Endothelial cell of umbilical vein (primary cell): ENCODE measurements around the gene TDRD5. TPM values are rescaled to one million over a fixed set of nuclear protein-coding genes. Genes with fewer than 3 reads are reported as not detected.
A peak's percentile ranks its signal among the peaks of the same experiment; 100 is the strongest.

Experiments
- Bru-seq: library from RNA; stranded (reverse); fragments of 400-500 nt; gene quantifications from one replicate; lab custom pipeline; 2021; lab: Mats Ljungman, UMichigan
- BruChase-seq, 2 experiments: library from RNA; stranded (reverse); fragments of 400-500 nt; gene quantifications; one replicate each; lab custom pipeline; 2021; lab: Mats Ljungman, UMichigan
- BruUV-seq: library from RNA; stranded (reverse); fragments of 400-500 nt; replicated peaks from 2 replicates; lab custom pipeline; 2021; lab: Mats Ljungman, UMichigan
- CTCF ChIA-PET: fragments of 300-600, 350-600 bp; sonication (Branson Sonifier 250); formaldehyde crosslinking; loops from one replicate; lab custom pipeline; 2021; ENCODE audit warnings: antibody characterized with exemption, inconsistent platforms; lab: Charles Lee
- POLR2A ChIA-PET: fragments of 300-600, 350-600 bp; sonication (Branson Sonifier 250); formaldehyde crosslinking; loops from one replicate; lab custom pipeline; 2021; ENCODE audit warnings: antibody characterized with exemption, inconsistent platforms; lab: Charles Lee
- DNase-seq: peaks from one replicate; pipeline ENCODE4 v3.0.0-alpha.2; 2011; ENCODE audit warnings: low read depth, low spot score
- FAIRE-seq: peaks from 2 replicates; lab custom pipeline; 2011; peaks lifted over from hg19 to GRCh38; lab: Jason Lieb, UNC
- H2AFZ ChIP-seq: 2 replicates; pipeline ENCODE4 v1.6.0; 2012; ENCODE audit warnings: low read depth, low read length, control low read depth, inconsistent platforms
- H3K27ac ChIP-seq: 2 replicates; pipeline ENCODE4 v1.5.1; 2011; ENCODE audit warnings: low read depth, mild to moderate bottlenecking, control low read depth, low read length, moderate library complexity; ENCODE audit not compliant: insufficient read depth
- H3K27me3 ChIP-seq, 2 experiments: 2 replicates each; pipeline versions ENCODE4 v1.6.0 to v1.6.1; 2011; ENCODE audit warnings: low read length in 2 of 2, mixed read lengths in 1 of 2; ENCODE audit not compliant: control insufficient read depth in 2 of 2, insufficient read depth in 2 of 2
- H3K36me3 ChIP-seq, 2 experiments: 2 replicates in 1 of 2; 3 replicates in 1 of 2; pipeline ENCODE4 v1.5.1; 2011; ENCODE audit warnings: low read length in 2 of 2, mild to moderate bottlenecking in 1 of 2, moderate library complexity in 1 of 2; ENCODE audit not compliant: control insufficient read depth in 2 of 2, insufficient read depth in 2 of 2; ENCODE audit errors: extremely low read depth in 1 of 2
- H3K4me1 ChIP-seq: 3 replicates; pipeline ENCODE4 v1.5.1; 2011; ENCODE audit warnings: mild to moderate bottlenecking, low read length; ENCODE audit not compliant: control insufficient read depth, insufficient read depth; ENCODE audit errors: extremely low read depth
- H3K4me2 ChIP-seq: 2 replicates; pipeline ENCODE4 v1.6.1; 2011; ENCODE audit warnings: low read length, control low read depth, mixed read lengths; ENCODE audit not compliant: insufficient read depth
- H3K4me3 ChIP-seq, 3 experiments: fragments of 200-600 bp in 1 of 3; sonication (generic), shearing (Covaris generic) in 1 of 3; replicated peaks in 1 of 3; 2 replicates each; pipeline ENCODE4 v1.5.1; 2011 to 2016; ENCODE audit warnings: control low read depth in 3 of 3, low read length in 3 of 3, mild to moderate bottlenecking in 2 of 3, inconsistent platforms in 1 of 3, low read depth in 1 of 3, moderate library complexity in 1 of 3; ENCODE audit not compliant: insufficient read depth in 1 of 3
- H3K79me2 ChIP-seq: 2 replicates; pipeline ENCODE4 v1.6.0; 2012; ENCODE audit warnings: low read length, inconsistent platforms; ENCODE audit not compliant: control insufficient read depth, insufficient read depth
- H3K9ac ChIP-seq: replicated peaks from 2 replicates; pipeline ENCODE3; 2011; ENCODE audit warnings: low read length, control low read depth; ENCODE audit not compliant: insufficient read depth; ENCODE audit errors: extremely low read depth
- H3K9me1 ChIP-seq: replicated peaks from 3 replicates; pipeline ENCODE4 v1.6.0; 2011; ENCODE audit warnings: mild to moderate bottlenecking, low read length; ENCODE audit not compliant: control insufficient read depth, insufficient read depth; ENCODE audit errors: extremely low read depth
- H3K9me3 ChIP-seq: replicated peaks from 2 replicates; pipeline ENCODE4 v1.5.1; 2012; ENCODE audit warnings: low read length, inconsistent platforms; ENCODE audit not compliant: control insufficient read depth, insufficient read depth
- H4K20me1 ChIP-seq: replicated peaks from 2 replicates; pipeline ENCODE3; 2011; ENCODE audit warnings: mild to moderate bottlenecking, low read length; ENCODE audit not compliant: control insufficient read depth, insufficient read depth; ENCODE audit errors: extremely low read depth
- EZH2 ChIP-seq: IDR thresholded peaks from 2 replicates; pipeline ENCODE4 v1.6.1; 2012; ENCODE audit warnings: borderline replicate concordance, low read depth, mild to moderate bottlenecking, moderate library complexity, low read length, inconsistent platforms; ENCODE audit not compliant: severe bottlenecking
- GATA2 ChIP-seq: IDR thresholded peaks from 2 replicates; pipeline ENCODE4 v1.7.0; 2011; ENCODE audit warnings: low read depth, mild to moderate bottlenecking, moderate library complexity, mixed read lengths, low read length; ENCODE audit not compliant: insufficient read length, insufficient read depth
- JUN ChIP-seq: IDR thresholded peaks from 2 replicates; pipeline ENCODE4 v1.6.1; 2011; ENCODE audit warnings: borderline replicate concordance, low read depth; ENCODE audit not compliant: insufficient read length, insufficient read depth
- MAX ChIP-seq: IDR thresholded peaks from 2 replicates; pipeline ENCODE4 v1.6.1; 2011; ENCODE audit not compliant: insufficient read depth, insufficient read length
- POLR2A ChIP-seq: IDR thresholded peaks from 2 replicates; pipeline ENCODE4 v1.6.1; 2012; ENCODE audit warnings: low read depth, mild to moderate bottlenecking, control low read depth, low read length
- dilution Hi-C: fragments of 300-500 bp; cut with MboI; formaldehyde crosslinking; loops from one replicate; pipeline ENCODE4 v1.15.0; 2019; ENCODE audit warnings: low sequenced_read_pairs; ENCODE audit not compliant: extremely low pct_ligation_motif_present
- intact Hi-C: fragments of 100-400 bp; cut with micrococcal nuclease; formaldehyde crosslinking; loops from one replicate; pipeline ENCODE4 v1.10.0; 2022
- long read RNA-seq: library from polyadenylated mRNA; stranded (forward); transcript quantifications from one replicate; pipeline ENCODE4 v2.0.0, GENCODE V29; 2021
- polyA minus RNA-seq, 3 experiments: library from RNA; depleted of rRNA, polyadenylated mRNA; stranded (reverse); fragments of >200 nt; gene quantifications; 1 replicate in 1 of 3; 2 replicates in 2 of 3; pipeline ENCODE4 v1.2.3, GENCODE V29; 2011
- polyA plus RNA-seq, 4 experiments: library from polyadenylated mRNA; depleted of rRNA in 3 of 4; stranded (reverse) in 3 of 4; unstranded in 1 of 4; fragments of >200 nt; gene quantifications; 2 replicates each; pipeline versions ENCODE4 v1.2.1 to v1.2.3, GENCODE V29; 2011 to 2012; ENCODE audit warnings: missing spikeins in 1 of 4
- total RNA-seq: library from RNA; stranded (reverse); gene quantifications from 2 replicates; pipeline ENCODE4 v1.2.3, GENCODE V29; 2021

TDRD5 gene
- not detected in 2 replicates for total RNA-seq
- not detected in 2 replicates for polyA plus RNA-seq
- not detected in 2 replicates for polyA plus RNA-seq (2011; cell fraction: cytosol; rRNA removed)
- not detected in 2 replicates for polyA plus RNA-seq (2011; cell fraction: nucleus; rRNA removed)
- not detected in 2 replicates for polyA plus RNA-seq (2012)
- not detected in 2 replicates for polyA minus RNA-seq
- not detected for polyA minus RNA-seq (2011; cell fraction: cytosol; rRNA and poly(A)+ RNA removed)
- polyA minus RNA-seq (2011; cell fraction: nucleus; rRNA and poly(A)+ RNA removed): not detected in 2 replicates
- percentile 3 among the genes with signal in this experiment for Bru-seq, nascent RNA
- percentile 1 among the genes with signal in this experiment for BruChase-seq, experiment 1, labeled RNA remaining after a 6-hour chase
- BruChase-seq, experiment 2, labeled RNA remaining after a 2-hour chase: percentile 1 among the genes with signal in this experiment
- long read RNA-seq: 0 reads

- Histone ChIP-seq H3K36me3 (no peaks in the 10 kb centered on the region), H3K4me2 (no peak within 1 kb of the TSS), H3K9me3 (no peaks in the 10 kb centered on the region), H3K27ac (no peak within 1 kb of the TSS), H3K79me2 (no peaks in the 10 kb centered on the region), H3K9ac (no peak within 1 kb of the TSS), H2AFZ (peak within 1 kb of the TSS; percentile 10), H3K4me3 (no peak within 1 kb of the TSS), H3K4me1 (no peaks in the 10 kb centered on the region), H3K9me1 (no peaks in the 10 kb centered on the region), H3K27me3 (peaks cover 30 to 31% of the 10 kb centered on the region in 2 experiments), H4K20me1 (no peaks in the 10 kb centered on the region)
- FAIRE-seq: no peak
- no TSS peak for BruUV-seq
- ChIA-PET CTCF (interaction anchor here (1.1 kb wide), 1 partner anchor 8 kb away, joined by 3 read pairs; no protein-coding TSS in a partner anchor), POLR2A (no interaction called here)
- TF ChIP-seq EZH2 (peak; percentile 67), POLR2A (no peak)
- intact Hi-C loops: loop anchor here (10.0 kb wide), 1 partner anchor 223 kb away; no protein-coding TSS in a partner anchor
- dilution Hi-C loops: no loop called here
- no peak for DNase-seq
Observed at GRCh38 chr1:179591592-179592580, at the start of gene TDRD5. Gene TDRD5 (plus strand): TSS chr1:179591832. CDS start chr1:179592616, 784 bp downstream.

GRCh38 chr1:179545321-179545720 lies 46.3 kb upstream of the TDRD5 start:
- Histone ChIP-seq H4K20me1 (no peaks in the 10 kb centered on the region), H3K4me3 (no peak overlapping the region), H3K27me3 (no peaks in the 10 kb centered on the region), H3K27ac (no peak overlapping the region), H3K4me1 (no peaks in the 10 kb centered on the region), H3K9ac (no peak overlapping the region), H3K36me3 (no peaks in the 10 kb centered on the region), H3K9me1 (no peaks in the 10 kb centered on the region), H3K4me2 (no peak overlapping the region), H2AFZ (no peak overlapping the region), H3K9me3 (no peaks in the 10 kb centered on the region), H3K79me2 (no peaks in the 10 kb centered on the region)
- intact Hi-C loops: no loop called here
- POLR2A ChIA-PET: no interaction called here
- TF ChIP-seq JUN (no peak), GATA2 (no peak), MAX (no peak)
- FAIRE-seq: no peak
- no TSS peak for BruUV-seq
- no peak for DNase-seq
- CTCF ChIA-PET: no interaction called here
- dilution Hi-C loops: no loop called here
